Ascending aorta (tissue), 2 donors: Measurements from ENCODE around the gene RPA1. TPM values are rescaled to one million over a fixed set of nuclear protein-coding genes. Genes with fewer than 3 reads are reported as not detected.

Experiments used
- DNase-seq, 2 donors: peaks; one replicate each; pipeline ENCODE4 v3.0.0-alpha.2; 2019; ENCODE audit warnings: low spot score in 2 of 2
- H3K27ac ChIP-seq, 2 donors: fragments of 200-600 bp; sonication (generic); one replicate each; pipeline ENCODE4 v1.5.1; 2016 to 2017; ENCODE audit warnings: mild to moderate bottlenecking in 1 of 2
- H3K27me3 ChIP-seq: fragments of 200-600 bp; sonication (generic); one replicate; pipeline ENCODE4 v1.5.1; 2017
- H3K36me3 ChIP-seq, 2 donors: fragments of 200-600 bp; sonication (generic); one replicate each; pipeline ENCODE4 v1.5.1; 2016
- H3K4me1 ChIP-seq, 2 donors: fragments of 200-600 bp; sonication (generic); one replicate each; pipeline ENCODE4 v1.5.1; 2016 to 2017; ENCODE audit warnings: mild to moderate bottlenecking in 1 of 2
- H3K4me3 ChIP-seq, 2 donors: fragments of 200-600 bp; sonication (generic); one replicate each; pipeline ENCODE4 v1.5.1; 2016 to 2017; ENCODE audit warnings: mild to moderate bottlenecking in 1 of 2
- H3K9me3 ChIP-seq, 2 donors: fragments of 200-600 bp; sonication (generic); one replicate each; pipeline ENCODE4 v1.5.1; 2016
- intact Hi-C: fragments of 100-400 bp; cut with DNase I; formaldehyde crosslinking; loops from one replicate; pipeline ENCODE4 v1.15.1; 2023
- total RNA-seq: library from RNA; depleted of rRNA; stranded (reverse); fragments of >200 nt; gene quantifications from one replicate; pipeline ENCODE4 v1.1.0, GENCODE V29; 2016
- TF ChIP-seq, protein P1 (sequence below), 3 experiments: fragments of 200-600 bp in 2 of 3; fragments of 450-650 bp in 1 of 3; sonication (generic) in 2 of 3; IDR thresholded peaks; one replicate each; pipeline ENCODE4 v1.5.1; 2016 to 2019; ENCODE audit warnings: antibody characterized with exemption in 3 of 3, mild to moderate bottlenecking in 1 of 3, moderate library complexity in 1 of 3

RPA1 gene
- total RNA-seq, 1 donor from 2014 or later, result 34.0 TPM

DNA sequence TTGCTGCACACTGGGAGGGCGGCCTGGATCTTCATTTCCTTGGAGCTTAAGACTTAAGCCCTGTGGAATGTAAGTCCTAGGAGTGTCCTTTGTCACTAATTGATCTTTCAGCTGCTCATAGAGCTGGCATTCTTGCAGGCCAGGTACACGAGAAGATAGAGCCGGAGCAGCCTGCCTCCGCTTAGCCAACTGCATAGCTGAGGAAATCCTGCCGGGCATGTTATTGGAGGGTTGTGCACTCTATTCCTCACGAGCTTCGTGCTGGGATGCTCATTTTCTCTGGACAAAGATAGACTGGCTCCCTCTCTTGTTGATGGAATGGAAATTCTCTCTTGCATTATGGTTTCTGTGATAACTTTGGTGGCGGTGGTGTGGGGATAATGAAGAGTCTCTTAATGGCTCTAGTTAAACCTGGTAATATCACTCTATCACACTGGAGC lies 76.9 kb downstream of the RPA1 start:
- TF ChIP-seq, protein P1, sequence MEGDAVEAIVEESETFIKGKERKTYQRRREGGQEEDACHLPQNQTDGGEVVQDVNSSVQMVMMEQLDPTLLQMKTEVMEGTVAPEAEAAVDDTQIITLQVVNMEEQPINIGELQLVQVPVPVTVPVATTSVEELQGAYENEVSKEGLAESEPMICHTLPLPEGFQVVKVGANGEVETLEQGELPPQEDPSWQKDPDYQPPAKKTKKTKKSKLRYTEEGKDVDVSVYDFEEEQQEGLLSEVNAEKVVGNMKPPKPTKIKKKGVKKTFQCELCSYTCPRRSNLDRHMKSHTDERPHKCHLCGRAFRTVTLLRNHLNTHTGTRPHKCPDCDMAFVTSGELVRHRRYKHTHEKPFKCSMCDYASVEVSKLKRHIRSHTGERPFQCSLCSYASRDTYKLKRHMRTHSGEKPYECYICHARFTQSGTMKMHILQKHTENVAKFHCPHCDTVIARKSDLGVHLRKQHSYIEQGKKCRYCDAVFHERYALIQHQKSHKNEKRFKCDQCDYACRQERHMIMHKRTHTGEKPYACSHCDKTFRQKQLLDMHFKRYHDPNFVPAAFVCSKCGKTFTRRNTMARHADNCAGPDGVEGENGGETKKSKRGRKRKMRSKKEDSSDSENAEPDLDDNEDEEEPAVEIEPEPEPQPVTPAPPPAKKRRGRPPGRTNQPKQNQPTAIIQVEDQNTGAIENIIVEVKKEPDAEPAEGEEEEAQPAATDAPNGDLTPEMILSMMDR (IDR thresholded peaks at IDR 0.05), result no peak
- intact Hi-C loops, result loop anchor here (10.0 kb wide), 1 partner anchor 338 kb away; no protein-coding TSS in a partner anchor
- Histone ChIP-seq H3K9me3 (no peaks in the 10 kb centered on the region), H3K27ac (no peak overlapping the region), H3K27me3 (peaks cover 4% of the 10 kb centered on the region), H3K4me1 (peaks cover 6 to 13% of the 10 kb centered on the region in 2 donors), H3K36me3 (no peaks in the 10 kb centered on the region), H3K4me3 (no peak overlapping the region)
- no peak for DNase-seq

DNA sequence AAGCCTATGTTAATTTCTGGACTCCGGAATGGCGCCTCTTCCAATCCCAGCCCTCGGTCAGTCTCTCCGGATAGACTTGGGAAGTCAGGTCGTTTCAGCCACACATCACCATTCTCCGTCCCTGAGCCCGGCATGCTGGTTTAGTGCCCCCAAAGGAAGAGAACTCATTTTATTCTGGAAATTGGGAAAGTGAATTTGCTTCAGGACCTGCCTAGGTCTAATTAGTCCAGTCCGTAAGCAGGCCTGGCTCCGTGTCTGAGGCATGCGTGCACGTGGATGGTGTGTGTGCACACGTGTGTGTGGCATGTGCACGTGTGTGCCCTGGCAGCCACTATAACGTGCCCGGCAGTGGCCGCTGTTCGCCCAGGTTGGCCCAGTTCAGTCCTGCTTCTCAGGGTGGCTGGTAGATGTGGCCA lies 77.4 kb downstream of the RPA1 start:
- peaks cover 4% of the 10 kb centered on the region for H3K27me3 ChIP-seq
- no peak overlapping the region for H3K27ac ChIP-seq

DNA sequence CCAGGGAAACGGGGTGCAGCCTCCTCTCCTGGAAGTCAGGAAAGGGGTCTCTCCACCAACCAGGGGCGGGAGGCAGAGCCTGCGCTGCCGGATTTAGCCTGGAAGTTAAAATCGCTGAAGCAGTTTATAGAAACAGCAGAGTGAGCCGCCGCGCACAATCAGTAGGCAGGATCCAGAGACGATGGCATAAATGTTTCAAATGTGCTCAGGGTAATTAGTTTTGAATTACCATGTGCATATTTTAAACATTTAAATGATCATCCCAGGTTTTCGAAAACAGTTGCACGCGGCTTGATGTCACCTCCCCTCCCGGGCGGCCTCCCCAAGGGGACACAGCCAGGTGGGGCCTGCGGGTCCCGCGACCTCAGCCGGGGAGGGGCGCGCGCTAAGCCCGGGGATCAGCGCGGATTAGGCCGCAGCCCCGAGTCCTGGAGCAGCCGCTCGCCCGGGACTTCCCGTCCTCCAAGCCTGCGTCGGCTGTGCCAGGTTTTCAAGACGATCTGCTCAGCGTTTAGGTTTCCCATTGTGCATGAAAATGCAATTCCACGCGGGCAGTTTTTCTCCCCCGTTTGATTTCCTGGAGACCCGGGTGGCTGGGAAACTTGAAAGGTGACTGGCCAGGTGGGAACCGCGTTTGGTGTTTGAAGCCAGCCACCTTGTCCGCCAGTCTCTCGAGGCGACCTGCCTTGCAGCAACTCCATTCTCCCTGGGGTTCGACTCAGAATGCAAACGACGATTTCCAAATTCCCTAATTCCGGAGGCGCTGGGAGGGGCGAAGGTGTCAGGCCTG lies 78.3 kb downstream of the RPA1 start:
- no peak for DNase-seq
- Histone ChIP-seq H3K27me3 (peaks cover 10% of the 10 kb centered on the region), H3K36me3 (no peaks in the 10 kb centered on the region), H3K4me3 (peak overlapping the region; percentile 4 to 56), H3K27ac (no peak overlapping the region), H3K4me1 (peaks cover 6 to 13% of the 10 kb centered on the region in 2 donors), H3K9me3 (no peaks in the 10 kb centered on the region)
- intact Hi-C loops, result loop anchor here (1.0 to 10.0 kb wide), 3 partner anchors 118 to 337 kb away; no protein-coding TSS in a partner anchor
- TF ChIP-seq, protein P1 (IDR thresholded peaks at IDR 0.05), result no peak

More for the DNA sequence above, 77.4 kb downstream of the RPA1 start:
- DNase-seq, result no peak
- no peaks in the 10 kb centered on the region for H3K9me3 ChIP-seq
- intact Hi-C loops, result loop anchor here (10.0 kb wide), 1 partner anchor 338 kb away; no protein-coding TSS in a partner anchor
- peaks cover 6 to 13% of the 10 kb centered on the region in 2 donors for H3K4me1 ChIP-seq
- no peak overlapping the region for H3K4me3 ChIP-seq
- TF ChIP-seq, protein P1 (IDR thresholded peaks at IDR 0.05), result no peak
- no peaks in the 10 kb centered on the region for H3K36me3 ChIP-seq

DNA sequence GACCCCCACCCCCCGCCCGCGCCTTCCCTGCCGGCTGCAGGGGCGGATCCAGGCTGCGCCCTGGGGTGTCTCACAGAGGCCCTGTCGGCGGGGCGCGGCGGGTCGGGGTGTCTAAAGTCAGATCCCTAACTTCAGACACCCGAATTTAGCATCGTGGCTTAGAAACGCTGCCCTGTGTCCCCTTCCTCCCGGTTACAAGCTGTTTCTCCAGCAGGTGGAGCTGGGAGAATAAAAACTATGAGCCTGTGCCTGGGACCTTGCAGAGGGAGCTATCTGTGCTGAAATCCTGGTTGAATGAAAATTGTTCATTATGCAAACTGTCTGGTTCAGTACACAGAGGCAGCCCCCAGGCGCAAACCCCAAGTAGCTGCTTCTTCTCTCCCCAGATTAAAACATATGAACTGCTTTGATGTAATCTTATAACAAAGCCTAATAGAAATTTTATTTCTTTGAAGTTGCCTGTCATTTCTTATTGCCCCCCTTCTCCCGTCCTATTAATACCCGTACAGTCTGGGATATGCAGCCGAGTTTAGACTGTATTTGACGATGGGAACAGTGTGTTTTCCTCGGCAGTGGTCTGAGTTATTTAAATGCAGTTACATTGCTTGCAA lies 79.0 kb downstream of the RPA1 start:
- intact Hi-C loops, result loop anchor here (1.0 to 10.0 kb wide), 4 partner anchors 117 to 336 kb away; partner anchors contain the start of gene DPH1
- H3K36me3 ChIP-seq, result no peaks in the 10 kb centered on the region
- DNase-seq, result peak in 1 of 2 donors; percentile 73
- peaks cover 10% of the 10 kb centered on the region for H3K27me3 ChIP-seq
- TF ChIP-seq, protein P1 (IDR thresholded peaks at IDR 0.05), result peak; percentile 54 to 80 (median 65)
- H3K4me3 ChIP-seq, result peak overlapping the region; percentile 4 to 56
- no peak overlapping the region for H3K27ac ChIP-seq
- H3K9me3 ChIP-seq, result no peaks in the 10 kb centered on the region
- peaks cover 6 to 13% of the 10 kb centered on the region in 2 donors for H3K4me1 ChIP-seq

DNA sequence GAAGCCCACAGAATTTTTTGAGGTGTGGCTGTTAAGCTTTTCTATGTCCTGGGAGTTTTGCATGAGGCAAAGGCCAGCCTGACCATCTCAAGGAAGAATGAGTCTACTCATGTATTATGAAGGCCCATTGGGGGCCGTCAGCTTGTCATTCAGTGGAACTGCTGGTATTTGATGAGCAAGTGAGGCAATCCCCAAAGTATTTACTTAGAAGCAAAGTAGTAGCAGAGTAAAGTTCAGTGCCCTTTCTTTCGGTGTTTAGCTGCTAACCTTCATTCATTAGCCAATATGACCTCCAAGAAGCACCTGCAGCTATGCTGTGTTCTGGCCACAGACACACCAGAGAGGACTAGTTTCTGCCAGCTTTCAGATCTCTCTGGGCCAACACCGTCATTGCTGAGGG lies 80.2 kb downstream of the RPA1 start:
- Histone ChIP-seq H3K4me3 (no peak overlapping the region), H3K4me1 (peaks cover 6 to 13% of the 10 kb centered on the region in 2 donors), H3K36me3 (no peaks in the 10 kb centered on the region), H3K27me3 (peaks cover 10% of the 10 kb centered on the region), H3K27ac (no peak overlapping the region), H3K9me3 (no peaks in the 10 kb centered on the region)
- intact Hi-C loops, result loop anchor here (1.0 to 10.0 kb wide), 2 partner anchors 120 to 335 kb away; partner anchors contain the start of gene DPH1
- TF ChIP-seq, protein P1 (IDR thresholded peaks at IDR 0.05), result no peak
- DNase-seq, result no peak
